Measurements from ENCODE around the gene PAX2.

The PAX2 gene

DNA sequence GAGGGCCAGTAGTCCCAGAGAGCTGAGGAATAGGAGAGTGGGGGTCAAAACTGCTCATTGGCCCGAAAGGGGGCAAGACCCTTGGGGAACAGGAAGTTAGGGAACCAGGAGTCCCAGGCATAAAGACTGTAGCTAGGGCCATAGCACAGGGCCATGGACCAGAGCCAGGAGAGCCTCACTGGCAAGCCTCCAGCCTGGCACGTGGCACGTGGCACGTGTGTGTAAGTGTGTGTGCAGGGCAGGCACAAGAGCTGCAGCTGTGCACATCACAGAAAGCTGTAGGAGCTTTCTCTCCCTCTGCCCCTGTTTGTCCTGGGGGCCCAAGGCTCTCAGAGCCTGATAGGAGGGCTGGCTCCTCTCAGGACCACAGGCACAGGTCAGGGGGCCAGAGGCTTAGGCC, 119.6 kb downstream of the PAX2 start:
- H3K27me3 Mint-ChIP-seq (ENCODE audit: low read depth), result peaks cover 32% of the 10 kb centered on the region

DNA sequence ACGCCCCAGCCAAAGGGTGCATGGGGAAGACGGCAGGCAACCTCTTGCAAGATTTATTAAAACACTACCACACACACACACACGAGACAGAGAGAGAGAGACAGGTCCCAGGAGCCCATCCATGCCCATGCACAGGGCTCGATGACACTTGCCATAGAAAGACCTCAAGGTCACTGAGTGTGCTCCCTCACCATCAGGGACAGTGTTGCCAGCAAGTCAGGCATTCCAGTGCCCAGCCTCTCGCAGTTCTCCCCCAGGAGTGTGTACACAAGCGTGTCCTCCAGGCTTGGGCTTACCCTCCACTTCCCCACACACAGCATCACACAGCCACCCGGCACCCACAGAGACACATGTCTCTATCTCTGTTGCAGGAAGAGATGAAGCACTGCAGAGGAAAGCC, 120.6 kb downstream of the PAX2 start:
- Mint-ChIP-seq H3K27me3 (ENCODE audit: low read depth) (peaks cover 32% of the 10 kb centered on the region), H3K4me3 (no peak overlapping the region), H3K36me3 (ENCODE audit: low read depth) (no peaks in the 10 kb centered on the region), H3K9me3 (no peaks in the 10 kb centered on the region), H3K4me1 (ENCODE audit: low read depth) (no peaks in the 10 kb centered on the region), H3K27ac (no peak overlapping the region)

More for the DNA sequence above, 119.6 kb downstream of the PAX2 start:
- H3K4me3 Mint-ChIP-seq, result no peak overlapping the region
- no peaks in the 10 kb centered on the region for H3K4me1 Mint-ChIP-seq (ENCODE audit: low read depth)
- H3K36me3 Mint-ChIP-seq (ENCODE audit: low read depth), result no peaks in the 10 kb centered on the region
- H3K9me3 Mint-ChIP-seq, result no peaks in the 10 kb centered on the region
- no peak overlapping the region for H3K27ac Mint-ChIP-seq

DNA sequence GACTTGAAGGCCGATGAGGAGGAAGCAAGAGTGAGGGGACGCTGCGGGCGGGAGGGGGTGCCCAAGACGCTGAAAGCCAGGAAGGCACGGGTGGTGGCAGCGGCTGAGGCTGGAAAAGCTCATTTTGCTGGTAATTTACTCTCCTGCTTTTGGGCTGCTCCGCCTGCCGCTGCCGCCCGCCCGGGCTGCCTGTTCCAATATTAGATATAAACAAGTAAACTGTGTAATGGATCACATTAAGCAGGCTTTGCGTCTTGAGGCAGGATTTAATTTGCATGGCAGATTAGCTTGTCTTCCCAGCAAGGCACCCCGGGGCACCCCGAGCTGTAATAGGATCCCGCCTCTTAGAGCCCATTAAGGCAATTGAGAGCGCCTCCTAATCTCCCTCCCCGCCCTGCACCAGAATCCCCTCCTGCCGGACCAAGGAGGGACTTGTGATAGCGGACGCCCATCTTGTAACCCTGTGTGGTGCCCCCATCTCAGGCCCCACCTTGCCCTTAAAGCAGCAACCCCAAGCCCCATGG, 121.3 kb downstream of the PAX2 start:
- H3K4me3 Mint-ChIP-seq, result no peak overlapping the region
- peaks cover 32% of the 10 kb centered on the region for H3K27me3 Mint-ChIP-seq (ENCODE audit: low read depth)
- H3K36me3 Mint-ChIP-seq (ENCODE audit: low read depth), result no peaks in the 10 kb centered on the region
- no peaks in the 10 kb centered on the region for H3K9me3 Mint-ChIP-seq
- no peak overlapping the region for H3K27ac Mint-ChIP-seq
- no peaks in the 10 kb centered on the region for H3K4me1 Mint-ChIP-seq (ENCODE audit: low read depth)

DNA sequence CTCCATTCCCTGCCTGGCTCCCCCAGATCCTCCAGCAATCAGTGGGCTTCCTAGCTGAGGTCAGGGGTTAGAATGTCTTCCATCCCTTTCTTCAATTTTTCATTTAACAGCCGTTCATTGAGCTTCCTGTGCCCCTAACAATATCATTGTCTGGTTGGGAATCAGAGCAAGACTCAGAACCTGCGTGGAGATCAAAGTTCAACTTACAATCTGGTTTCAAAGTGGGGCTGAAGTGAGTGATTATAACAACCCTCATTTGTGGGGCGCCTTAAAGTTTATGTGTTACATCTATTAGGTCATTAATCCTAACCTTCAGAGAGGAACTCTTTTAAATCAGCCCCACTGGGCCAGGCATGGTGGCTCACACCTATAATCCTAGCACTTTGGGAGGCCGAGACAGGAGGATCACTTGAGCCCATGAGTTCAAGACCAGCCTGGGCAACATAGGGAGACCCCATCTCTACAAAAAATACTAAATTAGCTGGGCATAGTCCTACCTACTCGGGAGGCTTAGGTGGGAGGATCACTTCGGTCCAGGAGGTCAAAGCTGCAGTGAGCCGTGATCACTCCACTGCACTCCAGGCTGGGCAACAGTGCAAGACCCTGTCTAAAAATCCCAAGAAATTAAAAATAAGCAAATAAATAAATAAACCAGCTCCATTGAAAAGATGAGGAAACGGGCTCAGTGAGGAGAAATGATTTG, 122.0 kb downstream of the PAX2 start:
- peaks cover 32% of the 10 kb centered on the region for H3K27me3 Mint-ChIP-seq (ENCODE audit: low read depth)
- H3K9me3 Mint-ChIP-seq, result no peaks in the 10 kb centered on the region
- no peaks in the 10 kb centered on the region for H3K4me1 Mint-ChIP-seq (ENCODE audit: low read depth)
- H3K27ac Mint-ChIP-seq, result no peak overlapping the region
- no peak overlapping the region for H3K4me3 Mint-ChIP-seq
- H3K36me3 Mint-ChIP-seq (ENCODE audit: low read depth), result no peaks in the 10 kb centered on the region

DNA sequence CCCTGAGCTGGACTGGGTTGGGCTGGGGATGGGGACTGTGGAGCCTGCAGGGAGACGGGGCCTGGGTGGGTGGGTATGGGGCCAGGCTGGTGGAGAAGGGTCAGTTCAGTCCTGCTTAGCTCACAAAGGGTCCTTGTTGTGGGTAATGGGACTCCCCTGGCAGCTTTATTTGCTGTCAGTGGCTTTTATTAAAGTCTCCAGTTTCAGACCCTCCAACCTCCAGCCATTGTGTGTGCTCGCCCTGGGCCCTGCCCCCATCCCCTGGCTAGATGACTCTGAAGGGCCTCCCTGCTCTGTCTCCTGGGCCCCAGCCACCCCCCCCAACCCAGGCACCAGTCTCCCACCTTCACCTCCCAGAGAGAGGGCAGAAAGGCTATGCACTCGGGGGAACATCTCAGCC, 123.0 kb downstream of the PAX2 start:
- Mint-ChIP-seq H3K4me1 (ENCODE audit: low read depth) (no peaks in the 10 kb centered on the region), H3K9me3 (no peaks in the 10 kb centered on the region), H3K27ac (no peak overlapping the region), H3K36me3 (ENCODE audit: low read depth) (no peaks in the 10 kb centered on the region), H3K27me3 (ENCODE audit: low read depth) (peaks cover 29% of the 10 kb centered on the region), H3K4me3 (no peak overlapping the region)

DNA sequence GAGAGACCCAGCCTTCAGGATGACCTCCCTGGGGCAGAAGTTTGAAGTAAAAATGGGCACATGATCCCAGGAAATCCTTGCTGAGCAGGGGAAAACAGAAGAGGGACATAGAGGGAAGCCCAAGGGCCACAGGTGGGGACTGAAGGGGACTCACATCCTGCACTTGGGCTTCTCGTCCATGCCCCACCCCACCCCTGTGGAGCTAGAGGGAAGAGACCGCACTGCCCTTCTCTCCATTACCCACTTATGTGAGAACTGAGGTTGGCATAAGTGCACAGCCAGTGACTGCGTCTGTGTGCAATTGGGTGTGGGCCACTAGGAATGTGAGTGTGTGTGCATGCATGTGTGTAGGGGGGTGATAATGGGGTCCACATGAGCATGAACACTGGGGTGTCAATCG, 124.0 kb downstream of the PAX2 start:
- Mint-ChIP-seq H3K27me3 (ENCODE audit: low read depth) (peaks cover 29% of the 10 kb centered on the region), H3K4me3 (no peak overlapping the region), H3K4me1 (ENCODE audit: low read depth) (no peaks in the 10 kb centered on the region), H3K9me3 (no peaks in the 10 kb centered on the region), H3K27ac (no peak overlapping the region), H3K36me3 (ENCODE audit: low read depth) (no peaks in the 10 kb centered on the region)

DNA sequence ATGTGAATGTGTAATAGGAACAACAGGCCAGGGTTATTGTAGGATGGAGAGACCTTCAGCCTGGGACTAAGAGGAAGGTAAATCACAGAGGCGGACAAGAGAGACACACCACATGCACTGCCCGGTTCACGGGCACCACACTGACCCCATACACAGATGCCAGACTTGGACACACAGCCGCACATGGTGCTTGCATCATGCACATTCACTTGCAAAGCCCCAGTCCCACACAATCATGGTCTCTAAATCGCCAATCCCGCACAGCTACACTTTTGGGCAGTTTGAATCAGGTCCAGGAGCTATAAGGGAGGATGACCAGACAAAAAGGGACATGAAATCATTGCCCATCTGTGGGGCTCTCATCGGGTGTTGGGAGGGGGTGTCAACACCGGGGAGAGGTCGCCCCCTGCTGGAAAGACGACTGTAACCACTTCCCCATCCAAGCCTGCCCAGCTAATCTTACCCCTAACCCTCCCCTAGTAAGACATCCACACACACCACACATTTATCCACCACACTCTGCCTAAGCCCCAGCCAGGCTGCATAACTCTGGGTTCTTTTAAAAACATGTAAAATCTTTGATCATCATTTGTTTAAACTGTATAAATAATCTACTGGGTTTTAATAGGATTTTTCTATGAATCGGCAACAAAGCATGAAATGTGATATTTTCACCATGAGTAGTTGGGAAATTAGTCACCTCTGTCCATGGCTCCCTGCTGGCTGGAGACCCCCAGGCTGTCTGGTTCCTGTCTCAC, 126.8 kb downstream of the PAX2 start:
- H3K4me1 Mint-ChIP-seq (ENCODE audit: low read depth), result no peaks in the 10 kb centered on the region
- H3K4me3 Mint-ChIP-seq, result no peak overlapping the region
- H3K9me3 Mint-ChIP-seq, result no peaks in the 10 kb centered on the region
- H3K27me3 Mint-ChIP-seq (ENCODE audit: low read depth), result peaks cover 15% of the 10 kb centered on the region
- no peaks in the 10 kb centered on the region for H3K36me3 Mint-ChIP-seq (ENCODE audit: low read depth)
- H3K27ac Mint-ChIP-seq, result no peak overlapping the region

DNA sequence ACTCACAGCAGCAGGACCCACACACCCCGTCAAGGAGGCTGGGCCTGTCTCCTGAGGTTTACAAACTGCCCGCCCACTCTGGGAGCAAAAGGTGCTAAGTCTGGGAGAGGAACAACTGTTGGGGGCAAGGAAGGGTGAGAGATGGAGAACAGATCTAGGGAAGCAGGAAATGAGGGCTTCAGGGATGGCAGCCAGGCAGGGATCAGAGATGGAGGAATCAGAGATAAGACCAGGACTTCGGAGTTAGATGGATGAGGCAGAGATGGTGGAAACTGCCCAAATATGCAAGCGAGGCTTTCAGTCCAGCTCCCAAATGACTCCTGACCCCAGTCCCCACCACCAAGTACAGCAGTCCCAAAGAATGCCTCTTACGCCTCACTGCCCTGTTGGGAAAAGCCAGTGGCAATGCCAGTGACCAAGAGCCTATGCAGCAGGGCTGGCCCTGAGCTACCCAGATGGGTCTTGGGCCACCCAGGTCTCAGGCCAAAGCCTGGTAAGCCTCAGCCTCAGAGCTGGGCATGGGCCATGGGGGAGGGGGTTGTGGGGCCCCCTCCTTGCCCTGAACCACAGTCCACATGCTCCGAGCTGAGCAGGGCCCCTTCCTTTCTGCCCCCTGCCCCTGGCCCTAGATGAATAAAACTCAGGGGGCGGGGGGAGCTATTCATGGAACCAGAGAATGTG, 127.9 kb downstream of the PAX2 start:
- Mint-ChIP-seq H3K4me3 (no peak overlapping the region), H3K27ac (no peak overlapping the region), H3K36me3 (ENCODE audit: low read depth) (no peaks in the 10 kb centered on the region), H3K27me3 (ENCODE audit: low read depth) (peaks cover 11% of the 10 kb centered on the region), H3K9me3 (no peaks in the 10 kb centered on the region), H3K4me1 (ENCODE audit: low read depth) (no peaks in the 10 kb centered on the region)

DNA sequence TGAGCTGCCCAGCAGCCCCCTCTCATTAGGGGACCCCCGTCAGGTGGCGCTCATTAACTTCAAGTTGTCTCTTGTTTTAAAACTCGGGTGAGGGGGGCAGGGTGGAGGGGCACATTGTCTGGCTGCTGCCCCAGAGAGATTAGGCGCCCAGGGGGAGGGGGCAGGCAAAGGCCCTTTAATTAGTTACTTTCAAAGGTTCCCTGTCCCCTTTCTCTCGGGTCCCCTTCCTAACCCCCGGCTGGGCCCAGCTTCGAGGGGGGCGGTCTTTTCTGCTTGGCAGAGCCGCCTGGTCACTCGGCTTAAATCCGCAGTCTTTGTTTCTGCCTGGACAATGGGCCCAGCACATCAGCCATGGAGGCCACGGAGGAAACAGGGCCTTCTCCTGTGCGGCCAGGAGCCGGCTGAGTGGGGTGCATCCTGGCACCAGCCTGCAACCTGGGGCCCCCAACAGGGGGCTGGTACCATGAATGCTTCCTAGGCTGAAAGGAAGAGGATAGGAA, 128.5 kb downstream of the PAX2 start:
- H3K27me3 Mint-ChIP-seq (ENCODE audit: low read depth), result peaks cover 12% of the 10 kb centered on the region

DNA sequence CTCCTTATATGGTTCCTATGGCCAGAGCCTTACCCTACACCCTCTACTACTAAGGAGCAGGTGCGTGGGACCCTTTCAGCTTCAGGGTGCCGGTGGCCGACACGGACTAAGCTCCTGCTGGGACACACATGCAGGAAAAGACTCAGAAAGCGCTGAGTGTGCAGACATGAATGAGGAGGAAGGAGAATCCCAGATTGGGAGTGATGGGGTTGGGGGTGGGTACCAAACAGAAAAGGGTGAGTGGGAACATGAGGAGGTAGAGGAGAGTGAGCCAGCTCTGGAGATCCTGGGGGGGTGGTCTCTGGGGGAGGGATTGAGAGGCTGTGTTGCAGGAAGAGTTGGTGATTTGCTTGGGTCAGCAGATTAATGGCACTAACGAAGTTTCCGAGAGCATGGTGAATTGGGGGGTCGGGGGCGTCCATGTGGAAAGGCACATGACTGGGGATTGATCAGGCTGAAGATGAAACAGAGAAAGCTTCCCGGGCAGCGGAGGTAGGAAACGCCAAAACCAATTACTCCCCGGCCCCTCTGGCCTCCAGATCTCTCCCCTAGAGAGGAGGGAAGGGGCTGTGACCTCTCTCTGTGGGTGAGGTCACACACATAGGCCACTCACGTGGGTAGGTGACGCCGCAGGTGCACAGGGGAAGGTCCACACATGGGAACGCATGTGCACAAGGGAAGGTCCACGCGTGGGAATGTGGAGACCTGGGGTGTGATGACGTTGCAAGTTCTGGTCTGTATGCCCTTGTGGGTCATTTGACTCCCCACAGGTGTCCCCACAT, 129.5 kb downstream of the PAX2 start:
- Mint-ChIP-seq H3K4me1 (ENCODE audit: low read depth) (no peaks in the 10 kb centered on the region), H3K27me3 (ENCODE audit: low read depth) (peaks cover 12% of the 10 kb centered on the region), H3K36me3 (ENCODE audit: low read depth) (no peaks in the 10 kb centered on the region), H3K9me3 (no peaks in the 10 kb centered on the region), H3K27ac (no peak overlapping the region), H3K4me3 (no peak overlapping the region)

More for the DNA sequence above, 128.5 kb downstream of the PAX2 start:
- Mint-ChIP-seq H3K36me3 (ENCODE audit: low read depth) (no peaks in the 10 kb centered on the region), H3K4me3 (no peak overlapping the region), H3K9me3 (no peaks in the 10 kb centered on the region), H3K4me1 (ENCODE audit: low read depth) (no peaks in the 10 kb centered on the region), H3K27ac (no peak overlapping the region)

DNA sequence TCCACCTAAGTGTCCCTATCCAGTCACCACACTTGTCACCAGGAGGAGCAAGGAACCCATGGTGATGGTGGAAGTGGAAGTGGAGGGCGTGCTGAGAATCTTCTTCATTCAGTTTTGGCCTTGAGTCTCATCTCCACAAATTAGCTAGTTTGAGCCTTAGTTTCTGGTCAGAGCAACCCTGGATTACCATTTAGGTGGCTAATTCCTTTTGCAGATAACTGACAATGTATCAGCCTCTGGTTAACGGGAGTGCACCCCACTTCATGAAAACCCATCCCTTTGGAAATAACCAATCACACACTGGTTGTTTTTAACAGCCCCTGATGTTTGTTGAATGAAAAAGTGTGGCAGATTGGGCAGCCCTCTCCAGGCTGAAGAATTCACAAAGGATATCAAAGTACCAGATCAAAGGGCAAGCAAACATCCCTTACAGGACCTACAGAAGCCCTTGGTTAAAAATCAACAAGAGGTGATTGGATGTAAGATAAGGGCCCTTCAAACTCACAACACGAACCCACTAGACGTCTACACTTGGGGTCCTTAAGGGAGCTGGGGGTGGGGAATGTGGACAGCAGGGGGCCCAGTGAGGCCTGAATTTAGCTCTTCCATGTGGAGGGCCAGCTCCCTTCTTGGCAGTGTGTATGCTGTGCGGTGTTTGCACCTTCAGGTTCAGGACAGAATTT, 130.2 kb downstream of the PAX2 start:
- Mint-ChIP-seq H3K9me3 (no peaks in the 10 kb centered on the region), H3K4me1 (ENCODE audit: low read depth) (no peaks in the 10 kb centered on the region), H3K4me3 (no peak overlapping the region), H3K36me3 (ENCODE audit: low read depth) (no peaks in the 10 kb centered on the region), H3K27me3 (ENCODE audit: low read depth) (peaks cover 12% of the 10 kb centered on the region), H3K27ac (no peak overlapping the region)

DNA sequence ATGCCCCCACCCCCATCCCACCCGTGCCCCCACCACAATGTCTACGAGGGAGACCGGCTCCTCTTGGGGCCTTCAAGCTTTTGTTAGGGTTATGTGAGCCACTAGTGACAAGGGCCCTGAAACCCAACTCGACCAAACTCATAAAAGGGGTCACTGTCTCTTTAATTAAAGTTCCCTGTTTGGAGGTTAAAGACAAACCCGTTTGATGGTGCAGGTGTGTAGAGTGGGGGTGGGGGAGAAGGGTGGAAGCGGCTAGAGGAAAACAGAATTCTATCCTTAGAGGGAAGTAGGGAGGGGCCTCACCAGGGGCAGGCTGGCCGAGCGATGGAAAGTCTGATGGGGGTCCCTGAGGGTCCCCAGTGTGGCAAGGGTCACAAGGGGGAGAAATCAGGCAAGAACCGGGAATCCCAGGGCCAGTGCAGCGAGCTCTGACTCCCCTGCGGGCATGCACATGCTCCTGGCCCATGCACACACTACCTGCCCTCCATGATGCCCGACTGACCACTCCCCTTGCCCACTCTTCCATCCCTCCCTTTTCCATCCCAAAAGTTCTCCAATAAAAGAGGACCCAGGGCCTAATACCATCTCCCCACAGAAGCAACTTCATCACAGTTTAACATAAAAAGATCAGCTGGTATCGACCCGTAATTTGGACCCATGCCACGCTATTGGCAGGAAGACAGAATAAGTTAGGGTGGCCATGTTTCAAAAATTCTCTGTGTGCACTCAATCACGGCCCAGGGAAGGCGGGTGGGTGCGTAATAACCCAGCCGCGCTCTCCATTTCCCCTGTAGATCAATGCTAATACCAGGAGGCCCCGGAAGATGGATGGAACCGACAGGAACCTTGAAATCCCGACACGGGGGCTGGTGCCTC, 131.4 kb downstream of the PAX2 start:
- no peak overlapping the region for H3K4me3 Mint-ChIP-seq
- H3K36me3 Mint-ChIP-seq (ENCODE audit: low read depth), result no peaks in the 10 kb centered on the region
- H3K27me3 Mint-ChIP-seq (ENCODE audit: low read depth), result peaks cover 12% of the 10 kb centered on the region
- H3K4me1 Mint-ChIP-seq (ENCODE audit: low read depth), result no peaks in the 10 kb centered on the region
- no peaks in the 10 kb centered on the region for H3K9me3 Mint-ChIP-seq
- no peak overlapping the region for H3K27ac Mint-ChIP-seq

DNA sequence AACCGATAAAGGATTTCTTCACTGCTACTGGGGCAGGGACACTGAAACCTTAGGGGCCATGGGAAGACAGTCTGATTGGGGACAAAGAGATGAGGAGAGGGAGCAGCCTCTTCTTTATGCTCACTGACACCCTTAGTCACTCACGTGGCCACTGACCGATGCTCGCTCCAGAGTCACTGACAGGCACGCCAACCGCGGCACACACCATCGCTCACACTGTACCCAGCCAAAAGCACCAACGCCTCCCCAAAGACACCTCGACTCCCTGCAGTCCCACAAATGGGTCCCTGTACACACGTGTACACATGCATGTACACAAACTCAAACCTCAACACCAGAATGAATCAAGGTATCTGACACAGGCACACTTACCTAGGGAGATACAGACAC, 132.1 kb downstream of the PAX2 start:
- Mint-ChIP-seq H3K36me3 (ENCODE audit: low read depth) (no peaks in the 10 kb centered on the region), H3K4me3 (no peak overlapping the region), H3K4me1 (ENCODE audit: low read depth) (no peaks in the 10 kb centered on the region), H3K9me3 (no peaks in the 10 kb centered on the region), H3K27me3 (ENCODE audit: low read depth) (peaks cover 12% of the 10 kb centered on the region), H3K27ac (no peak overlapping the region)
